Measurements from ENCODE around the gene SMC6.

The SMC6 gene

GRCh38 chr2:17649026-17649425, 104.6 kb downstream of the SMC6 start:
- DNase-seq (ENCODE audit: low read depth) = no peak

GRCh38 chr2:17648581-17648980, 105.0 kb downstream of the SMC6 start:
- no peak for DNase-seq (ENCODE audit: low read depth)

- DNase-seq (ENCODE audit: low read depth) = no peak
These were observed 106.5 kb downstream of the SMC6 start for GRCh38 chr2:17646838-17647701.

GRCh38 chr2:17646081-17646554, 107.5 kb downstream of the SMC6 start:
- DNase-seq (ENCODE audit: low read depth) = peak; percentile 86

- DNase-seq (ENCODE audit: low read depth) = no peak
These were observed 108.5 kb downstream of the SMC6 start for GRCh38 chr2:17644997-17645720.

GRCh38 chr2:17643031-17643615, 110.5 kb downstream of the SMC6 start:
- peak; percentile 95 for DNase-seq (ENCODE audit: low read depth)

- no peak for DNase-seq (ENCODE audit: low read depth)
These were observed 113.2 kb downstream of the SMC6 start for GRCh38 chr2:17640406-17640805.

GRCh38 chr2:17638196-17638743, 115.3 kb downstream of the SMC6 start:
- DNase-seq (ENCODE audit: low read depth) = no peak

- DNase-seq (ENCODE audit: low read depth) = no peak
These were observed 116.3 kb downstream of the SMC6 start for GRCh38 chr2:17637131-17637906.

- DNase-seq (ENCODE audit: low read depth) = no peak
These were observed 117.4 kb downstream of the SMC6 start for GRCh38 chr2:17636257-17636656.

GRCh38 chr2:17634997-17635396, 118.6 kb downstream of the SMC6 start:
- DNase-seq (ENCODE audit: low read depth) = no peak

- DNase-seq (ENCODE audit: low read depth) = no peak
These were observed 123.5 kb downstream of the SMC6 start for GRCh38 chr2:17630089-17630488.

- peak; percentile 46 for DNase-seq (ENCODE audit: low read depth)
These were observed 125.0 kb downstream of the SMC6 start for GRCh38 chr2:17628349-17629261.

- no peak for DNase-seq (ENCODE audit: low read depth)
These were observed 126.2 kb downstream of the SMC6 start for GRCh38 chr2:17627434-17627833.

- no peak for DNase-seq (ENCODE audit: low read depth)
These were observed 126.6 kb downstream of the SMC6 start for GRCh38 chr2:17626986-17627385.

GRCh38 chr2:17625446-17625845, 128.2 kb downstream of the SMC6 start:
- DNase-seq (ENCODE audit: low read depth) = no peak

GRCh38 chr2:17621781-17622180, 131.8 kb downstream of the SMC6 start:
- peak; percentile 13 for DNase-seq (ENCODE audit: low read depth)

GRCh38 chr2:17620841-17621240, 132.8 kb downstream of the SMC6 start:
- DNase-seq (ENCODE audit: low read depth) = peak; percentile 19

- peak; percentile 21 for DNase-seq (ENCODE audit: low read depth)
These were observed 133.3 kb downstream of the SMC6 start for GRCh38 chr2:17620280-17620679.

GRCh38 chr2:17617955-17618354, 135.7 kb downstream of the SMC6 start:
- DNase-seq (ENCODE audit: low read depth) = no peak

- no peak for DNase-seq (ENCODE audit: low read depth)
These were observed 136.1 kb downstream of the SMC6 start for GRCh38 chr2:17617516-17617915.
